ENCODE results near the gene RGL4.
"Not testable (repeated sequence)": the region's sequence is repeated elsewhere in the genome, so short reads cannot be mapped to it uniquely, and the experiment has no call there.

RGL4 gene

GRCh38 chr22:23700706-23701105, 9.9 kb downstream of the RGL4 start:
- DNase-seq: no peak

GRCh38 chr22:23704062-23704461, 13.2 kb downstream of the RGL4 start:
- no peak for DNase-seq

GRCh38 chr22:23704829-23705228, 14.0 kb downstream of the RGL4 start:
- no peak for DNase-seq

DNA sequence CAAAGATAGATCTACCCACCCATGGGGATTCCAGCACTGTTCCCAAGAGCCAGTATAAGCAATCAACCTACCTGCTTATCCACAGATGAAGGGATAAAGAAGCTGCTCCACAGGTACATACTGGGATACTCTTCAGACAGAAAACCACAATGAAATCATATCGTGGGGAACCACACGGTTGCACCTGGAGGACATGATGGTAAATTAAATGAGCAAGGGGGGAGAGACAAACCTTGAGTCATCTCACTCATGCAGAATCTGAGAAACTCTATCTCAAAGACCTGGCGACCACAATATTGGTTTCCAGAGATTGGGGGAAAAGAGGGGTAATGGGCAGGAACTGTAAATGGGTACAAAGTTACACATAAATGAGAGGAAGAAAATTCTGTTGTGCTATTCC, 14.5 kb downstream of the RGL4 start:
- DNase-seq: no peak

- no peak for DNase-seq
These were observed 17.5 kb downstream of the RGL4 start for GRCh38 chr22:23708270-23708669.

DNA sequence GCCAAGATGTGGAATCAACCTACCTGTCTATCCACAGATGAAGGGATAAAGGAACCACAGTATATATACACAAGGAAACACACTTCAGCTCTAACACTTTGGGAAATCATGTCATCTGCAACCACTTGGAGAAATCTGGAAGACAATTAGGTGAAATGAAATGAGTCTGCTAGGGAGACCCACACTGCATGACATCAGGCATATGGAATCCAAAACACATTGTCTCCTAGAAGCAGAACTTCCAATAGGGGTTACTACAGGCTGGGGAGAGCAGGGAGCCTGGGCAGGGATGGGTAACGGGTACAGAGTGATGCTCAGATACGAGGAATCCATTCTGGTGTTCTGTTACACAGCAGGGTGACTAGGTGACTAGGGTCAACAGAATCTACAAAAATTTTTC, 18.3 kb downstream of the RGL4 start:
- no peak for DNase-seq

GRCh38 chr22:23712256-23712655, 21.4 kb downstream of the RGL4 start:
- DNase-seq: no peak

DNA sequence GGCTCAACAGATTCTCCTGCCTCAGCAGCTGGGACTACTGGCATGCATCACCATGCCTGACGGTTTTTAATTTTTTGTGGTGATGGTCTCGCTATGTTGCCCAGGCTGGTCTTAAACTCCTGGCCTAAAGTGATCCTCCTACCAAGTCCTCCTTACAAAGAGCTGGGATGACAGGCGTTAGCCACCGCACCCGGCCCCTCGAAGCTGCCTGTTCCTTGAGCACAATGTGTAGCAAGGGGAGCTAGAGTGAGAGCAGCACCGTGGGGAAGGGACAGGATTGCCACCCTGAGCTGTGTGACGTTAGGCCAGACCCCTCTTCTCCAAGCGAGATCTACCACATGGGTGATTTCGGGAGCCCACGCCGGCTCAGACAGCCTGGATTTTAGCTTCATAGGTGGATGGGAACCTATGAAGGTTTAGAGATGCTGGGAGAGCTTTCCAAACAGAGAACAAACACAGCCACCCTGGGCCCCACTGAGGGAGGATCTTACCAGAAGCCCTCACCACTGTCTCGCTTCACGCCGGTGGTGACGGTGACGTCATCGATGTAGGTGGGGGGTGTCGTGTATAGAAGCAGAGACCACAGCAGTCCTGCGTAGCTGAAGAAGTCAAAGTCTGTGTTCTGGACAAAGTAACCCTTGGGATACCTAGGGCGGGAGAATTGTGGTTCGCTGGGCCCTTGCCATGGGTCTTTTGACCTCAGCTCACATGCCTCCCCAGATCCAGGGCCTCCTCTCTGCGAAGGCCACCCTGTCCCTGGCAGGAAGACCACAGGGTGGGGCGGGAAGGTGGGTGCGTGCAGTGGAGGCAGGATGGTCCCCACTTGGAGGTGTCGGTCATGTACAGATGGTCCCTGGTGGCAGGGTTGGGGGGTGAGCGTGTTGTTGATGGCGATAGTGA, 23.1 kb downstream of the RGL4 start:
- DNase-seq: no peak

GRCh38 chr22:23714596-23715578, 24.1 kb downstream of the RGL4 start:
- DNase-seq: no peak

- no peak for DNase-seq
These were observed 25.1 kb downstream of the RGL4 start for GRCh38 chr22:23715806-23716375.

- no peak for DNase-seq
These were observed 26.3 kb downstream of the RGL4 start for GRCh38 chr22:23716811-23717801.

GRCh38 chr22:23718371-23719165, 27.8 kb downstream of the RGL4 start:
- no peak for DNase-seq

- DNase-seq: no peak
These were observed 30.0 kb downstream of the RGL4 start for GRCh38 chr22:23720855-23721254.

GRCh38 chr22:23722160-23722559, 31.3 kb downstream of the RGL4 start:
- DNase-seq: no peak

GRCh38 chr22:23722724-23723123, 31.9 kb downstream of the RGL4 start:
- DNase-seq: no peak

GRCh38 chr22:23728108-23728507, 37.3 kb downstream of the RGL4 start:
- DNase-seq: not testable (repeated sequence)

DNA sequence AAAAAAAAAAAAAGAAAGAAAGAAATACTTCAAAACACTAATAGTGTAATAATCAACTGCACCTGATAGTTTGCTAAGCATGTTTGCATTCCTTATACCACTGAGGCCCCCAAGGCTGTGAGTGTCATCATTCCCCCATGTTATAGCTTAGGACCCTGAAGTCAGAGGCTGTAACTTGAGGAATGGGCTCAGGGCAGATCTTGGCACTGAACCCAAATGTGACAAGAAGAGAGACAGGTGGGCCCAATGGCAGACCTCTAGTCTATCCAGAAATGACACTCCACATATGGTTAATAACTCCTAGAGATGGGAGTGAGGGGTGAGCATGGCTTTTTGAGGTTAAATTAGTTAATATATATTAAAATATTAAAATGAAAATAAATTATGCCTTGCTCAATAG, 46.9 kb downstream of the RGL4 start:
- DNase-seq: no peak

DNA sequence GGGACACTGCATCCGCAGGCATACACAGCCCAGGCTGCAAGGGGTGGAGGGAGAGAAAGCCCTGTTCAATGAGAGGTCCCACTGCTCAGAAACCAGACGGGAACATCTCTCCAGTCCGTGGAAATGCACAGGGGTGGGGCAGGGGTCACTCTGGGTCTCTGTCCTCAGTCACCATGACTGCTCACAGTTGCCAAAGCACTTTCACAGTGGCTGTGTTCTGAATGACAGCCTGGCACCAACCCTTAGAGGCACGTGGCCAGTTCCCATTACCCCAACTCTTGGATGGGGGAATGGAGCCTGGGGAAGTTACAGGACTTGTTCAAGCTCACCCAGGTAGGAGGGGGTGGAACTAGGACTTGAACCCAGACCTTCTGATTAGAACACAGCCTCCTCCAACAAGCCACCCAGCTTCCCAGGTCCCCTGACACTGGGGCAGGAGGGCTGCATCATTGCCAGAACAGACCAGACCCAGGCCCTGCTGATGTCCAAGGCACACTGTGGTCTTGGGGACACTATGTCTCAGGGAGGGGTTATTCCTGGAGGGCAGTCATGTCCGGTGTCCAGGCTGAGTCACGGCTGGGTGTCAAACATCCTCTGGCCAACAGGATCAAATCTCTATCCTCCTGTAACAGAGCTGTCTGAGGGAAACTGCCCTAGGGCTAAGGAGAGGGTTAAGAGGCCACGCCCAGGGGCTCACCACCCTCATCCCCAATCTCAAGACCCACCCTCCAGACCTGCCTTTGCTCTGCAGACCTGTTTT, 51.9 kb downstream of the RGL4 start:
- DNase-seq: no peak

GRCh38 chr22:23743303-23743705, 52.5 kb downstream of the RGL4 start:
- no peak for DNase-seq

DNA sequence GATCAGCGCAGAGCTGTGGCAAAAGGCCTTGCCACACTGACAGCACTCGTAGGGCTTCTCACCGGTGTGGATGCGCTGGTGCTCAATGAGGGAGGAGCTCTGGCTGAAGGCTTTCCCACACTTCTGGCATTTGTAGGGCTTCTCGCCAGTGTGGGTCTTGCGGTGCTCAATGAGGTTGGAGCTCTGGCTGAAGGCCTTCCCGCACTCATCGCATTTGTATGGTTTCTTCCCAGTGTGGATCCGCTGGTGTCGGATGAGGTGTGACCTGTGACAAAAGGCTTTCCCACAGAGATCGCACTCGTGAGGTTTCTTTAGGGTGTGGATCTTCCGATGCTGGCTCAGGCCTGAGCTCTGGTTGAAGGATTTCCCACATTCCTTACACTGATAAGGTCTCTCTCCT, 53.2 kb downstream of the RGL4 start:
- no peak for DNase-seq

Measured in NCI-H1417 treated with DMSO at 0.1 percent for 48 hours (cell line).